GM12878 (cell line): Measurements from ENCODE around the gene SYNGR4. TPM values are rescaled to one million over a fixed set of nuclear protein-coding genes. Genes with fewer than 3 reads are reported as not detected.

Source experiments
- ATAC-seq: fragments of 200-7000 bp; cut with Tn5 transposase; 3 replicates; pipeline ENCODE4 v1.9.1; 2020; ENCODE audit warnings: mild to moderate bottlenecking, moderate library complexity
- BruUV-seq: library from RNA; stranded (reverse); fragments of 400-500 nt; replicated peaks from 2 replicates; lab custom pipeline; 2021; lab: Mats Ljungman, UMichigan
- CTCF ChIA-PET: fragments of 300-600 bp; sonication (Branson Sonifier 250); formaldehyde crosslinking; extraction: SDS; loops from one replicate; lab custom pipeline; 2021; ENCODE audit warnings: inconsistent platforms; lab: Yijun Ruan, JAX
- POLR2A ChIA-PET: fragments of 350-600 bp; formaldehyde crosslinking; extraction: SDS; loops from one replicate; lab custom pipeline; 2021; ENCODE audit warnings: inconsistent platforms; lab: Charles Lee
- RAD21 ChIA-PET: fragments of 300-600 bp; sonication (Branson Sonifier 250); formaldehyde crosslinking; loops from one replicate; lab custom pipeline; 2023; ENCODE audit warnings: antibody characterized with exemption; ENCODE audit not compliant: unreplicated experiment; lab: Charles Lee
- SMC1A ChIA-PET: fragments of 300-600 bp; sonication (Branson Sonifier 250); formaldehyde crosslinking; loops from one replicate; lab custom pipeline; 2023; ENCODE audit not compliant: unreplicated experiment, uncharacterized antibody; lab: Charles Lee
- DNase-seq: peaks from one replicate; pipeline ENCODE4 v3.0.0-alpha.2; 2011; ENCODE audit warnings: low read depth, low spot score
- FAIRE-seq: peaks from 3 replicates; lab custom pipeline; 2011; peaks lifted over from hg19 to GRCh38; lab: Jason Lieb, UNC
- H2AFZ ChIP-seq: 2 replicates; pipeline ENCODE4 v1.6.0; 2011; ENCODE audit warnings: low read depth, low read length, control low read depth; ENCODE audit not compliant: control insufficient read depth
- H3K27ac ChIP-seq: 2 replicates; pipeline ENCODE4 v1.5.1; 2011; ENCODE audit warnings: control low read depth; ENCODE audit not compliant: control insufficient read depth, insufficient read depth
- H3K27me3 ChIP-seq, 2 experiments: replicated peaks in 1 of 2; 2 replicates each; pipeline versions ENCODE4 v1.6.0 to v1.6.1; 2011; ENCODE audit warnings: low read length in 1 of 2; ENCODE audit not compliant: control insufficient read depth in 2 of 2, insufficient read depth in 2 of 2
- H3K36me3 ChIP-seq, 2 experiments: 2 replicates each; pipeline ENCODE4 v1.5.1; 2011; ENCODE audit warnings: low read length in 1 of 2; ENCODE audit not compliant: control insufficient read depth in 2 of 2, insufficient read depth in 2 of 2
- H3K4me1 ChIP-seq: 2 replicates; pipeline ENCODE4 v1.6.1; 2011; ENCODE audit warnings: mild to moderate bottlenecking, low read length, moderate library complexity, mixed read lengths; ENCODE audit not compliant: control insufficient read depth, insufficient read depth
- H3K4me2 ChIP-seq: 2 replicates; pipeline ENCODE4 v1.6.0; 2011; ENCODE audit warnings: control low read depth; ENCODE audit not compliant: control insufficient read depth, insufficient read depth
- H3K4me3 ChIP-seq: fragments of 200-600 bp; sonication (generic); 2 replicates; pipeline ENCODE4 v1.5.1; 2016
- H3K79me2 ChIP-seq: 2 replicates; pipeline ENCODE4 v1.6.0; 2011; ENCODE audit warnings: low read length; ENCODE audit not compliant: control insufficient read depth, insufficient read depth
- H3K9ac ChIP-seq: 2 replicates; pipeline ENCODE4 v1.8.0; 2011; ENCODE audit warnings: low read length, control low read depth, mixed read lengths; ENCODE audit not compliant: control insufficient read depth, insufficient read depth
- H3K9me3 ChIP-seq: replicated peaks from 3 replicates; pipeline ENCODE4 v1.5.1; 2011; ENCODE audit warnings: mild to moderate bottlenecking, low read length; ENCODE audit not compliant: control insufficient read depth, insufficient read depth
- H4K20me1 ChIP-seq: 2 replicates; pipeline ENCODE4 v1.6.0; 2011; ENCODE audit not compliant: control insufficient read depth, insufficient read depth
- CHD1 ChIP-seq: IDR thresholded peaks from 2 replicates; pipeline ENCODE4 v1.6.1; 2012; ENCODE audit warnings: low read depth, low read length, improper control_type of control experiment
- CHD2 ChIP-seq: IDR thresholded peaks from 2 replicates; pipeline ENCODE4 v1.6.1; 2011; ENCODE audit warnings: low read depth, low read length, improper control_type of control experiment, borderline replicate concordance
- ELK1 ChIP-seq: IDR thresholded peaks from 2 replicates; pipeline ENCODE4 v1.6.1; 2012; ENCODE audit warnings: low read depth, low read length, improper control_type of control experiment
- GABPA ChIP-seq: IDR thresholded peaks from 2 replicates; pipeline ENCODE4 v1.6.1; 2014; ENCODE audit warnings: antibody characterized with exemption, low read depth, mild to moderate bottlenecking, inconsistent platforms
- HDAC2 ChIP-seq: fragments of 200-600 bp; sonication (generic); IDR thresholded peaks from 2 replicates; pipeline ENCODE4 v1.6.1; 2017
- JUNB ChIP-seq: IDR thresholded peaks from 2 replicates; pipeline ENCODE4 v1.6.1; 2016; ENCODE audit warnings: antibody characterized with exemption, mild to moderate bottlenecking
- NFYB ChIP-seq: IDR thresholded peaks from 2 replicates; pipeline ENCODE4 v1.6.1; 2011; ENCODE audit warnings: low read depth, mild to moderate bottlenecking, low read length, improper control_type of control experiment, moderate library complexity; ENCODE audit not compliant: insufficient read depth
- NR2C2 ChIP-seq: IDR thresholded peaks from 2 replicates; pipeline ENCODE4 v1.6.1; 2011; ENCODE audit warnings: borderline replicate concordance, low read depth; ENCODE audit not compliant: control insufficient read depth, insufficient read length
- NR2F1 ChIP-seq: fragments of 450-650 bp; conservative IDR thresholded peaks from 2 replicates; pipeline ENCODE4 v1.6.1; 2017; ENCODE audit warnings: mild to moderate bottlenecking
- PKNOX1 ChIP-seq: fragments of 450-650 bp; IDR thresholded peaks from 2 replicates; pipeline ENCODE4 v1.6.1; 2016; ENCODE audit warnings: mild to moderate bottlenecking
- POLR2AphosphoS2 ChIP-seq: IDR thresholded peaks from 2 replicates; pipeline ENCODE4 v1.6.1; 2011; ENCODE audit warnings: low read depth, mild to moderate bottlenecking, low read length, improper control_type of control experiment, moderate library complexity
- RCOR1 ChIP-seq: conservative IDR thresholded peaks from 2 replicates; pipeline ENCODE4 v1.6.1; 2012; ENCODE audit warnings: low read depth, low read length, improper control_type of control experiment
- SMC3 ChIP-seq: IDR thresholded peaks from 2 replicates; pipeline ENCODE4 v1.6.1; 2011; ENCODE audit warnings: low read length, improper control_type of control experiment, borderline replicate concordance
- SPI1 ChIP-seq: IDR thresholded peaks from 2 replicates; pipeline ENCODE4 v1.6.1; 2011; ENCODE audit warnings: low read depth, mild to moderate bottlenecking, low read length, moderate library complexity, borderline replicate concordance; ENCODE audit not compliant: insufficient read depth
- SUZ12 ChIP-seq: fragments of 200-600 bp; sonication (generic); IDR thresholded peaks from one replicate; pipeline ENCODE4 v1.6.1; 2018; ENCODE audit warnings: antibody characterized with exemption, mild to moderate bottlenecking; ENCODE audit not compliant: unreplicated experiment
- ZSCAN29 ChIP-seq: fragments of 450-650 bp; IDR thresholded peaks from 2 replicates; pipeline ENCODE4 v1.6.1; 2017; ENCODE audit warnings: mild to moderate bottlenecking, moderate library complexity
- WGBS: methylation state at CpG from one replicate; pipeline ENCODE4 v1.1.6; 2016; ENCODE audit warnings: low lambda C conversion rate; ENCODE audit not compliant: insufficient replicate concordance, insufficient coverage; ENCODE audit errors: missing lambda C conversion rate; 5-methylcytosine and 5-hydroxymethylcytosine counted together
- in situ Hi-C: fragments of 300-500 bp; cut with MboI; formaldehyde crosslinking; loops from 9 replicates; pipeline ENCODE4 v1.14.3; 2018; ENCODE audit warnings: mixed read lengths
- intact Hi-C: fragments of 100-400 bp; cut with micrococcal nuclease; formaldehyde crosslinking; loops from one replicate; pipeline ENCODE4 v1.14.2; 2022; ENCODE audit not compliant: unreplicated experiment
- polyA plus RNA-seq, 11 experiments: library from polyadenylated mRNA; depleted of rRNA in 4 of 11; unstranded in 6 of 11; stranded (reverse) in 5 of 11; fragments of >200 nt; fragmentation: Nextera tagmentation in 4 of 11; fragmentation: Illumina TruSeq in 1 of 11; extraction: Ambion mirVana in 4 of 11; extraction: Trizol in 1 of 11; gene quantifications; 1 replicate in 1 of 11; 2 replicates in 10 of 11; pipeline versions ENCODE4 v1.2.1 to v1.2.3, GENCODE V29; 2011 to 2016; ENCODE audit warnings: inconsistent platforms in 2 of 11, missing spikeins in 2 of 11, low read depth in 1 of 11
- total RNA-seq, 4 experiments: library from RNA; depleted of rRNA in 3 of 4; stranded (reverse); fragments of >200 nt in 3 of 4; fragmentation: Illumina TruSeq in 1 of 4; extraction: Trizol in 1 of 4; gene quantifications; 2 replicates each; pipeline versions ENCODE4 v1.2.1 to v1.2.3, GENCODE V29; 2013 to 2021
- TF ChIP-seq, protein P1 (sequence below): IDR thresholded peaks from 2 replicates; pipeline ENCODE4 v1.6.1; 2012; ENCODE audit warnings: low read length, inconsistent platforms

The SYNGR4 gene
- total and polyA plus RNA-seq, 10 of the 15 experiments (the other 5 are each of a cell fraction or from before 2014, with no cell fraction given) = 0.08 to 0.72 (median 0.17) TPM; not detected in 6

- TF ChIP-seq SPI1 = no peak
- TF ChIP-seq ZSCAN29 = no peak
Observed at GRCh38 chr19:48342414-48342738, 21.8 kb upstream of the SYNGR4 start (continued).

DNA sequence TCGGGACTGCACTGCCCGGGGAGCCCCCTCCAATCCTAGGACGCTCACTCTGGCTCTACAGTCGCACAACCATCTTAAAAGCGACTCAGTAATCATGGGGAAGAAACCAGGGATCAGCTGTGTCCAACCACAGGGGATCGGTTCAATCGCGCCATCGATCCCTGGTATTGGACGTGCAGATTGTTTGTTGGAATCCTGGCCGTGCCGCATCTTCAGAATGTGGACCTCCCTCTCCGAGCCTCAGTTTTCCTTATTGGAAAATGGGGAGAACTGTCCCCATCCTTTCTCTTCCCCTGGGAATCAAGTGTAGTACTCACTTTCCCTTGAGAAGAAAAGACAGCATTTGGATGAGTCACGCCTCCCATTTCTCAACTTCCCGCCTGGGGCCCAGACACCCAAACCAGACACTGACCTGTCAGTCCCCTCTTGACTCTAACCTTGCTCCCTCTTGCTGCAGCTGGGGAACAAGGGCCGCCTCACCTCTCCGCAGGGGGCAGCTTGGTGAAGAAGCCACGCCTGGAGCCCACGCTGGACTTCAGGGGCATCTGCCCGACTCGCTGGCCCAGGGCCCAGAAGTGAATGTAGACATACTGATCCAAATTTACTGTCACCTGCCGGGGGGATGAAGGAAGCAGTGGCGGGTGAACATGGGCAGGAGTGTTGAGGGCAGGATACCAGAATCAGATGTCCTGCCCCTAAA lies 21.2 kb upstream of the SYNGR4 start:
- DNase-seq (no peak), ATAC-seq (no peak), FAIRE-seq (no peak)
- Histone ChIP-seq H3K4me2 (no peak overlapping the region), H3K9ac (no peak overlapping the region), H3K4me3 (no peak overlapping the region), H3K4me1 (no peaks in the 10 kb centered on the region), H3K36me3 (peaks cover 0 to 2% of the 10 kb centered on the region in 2 experiments; a peak in 3 of 4 replicates), H3K79me2 (no peaks in the 10 kb centered on the region), H3K9me3 (no peaks in the 10 kb centered on the region), H2AFZ (no peak overlapping the region), H4K20me1 (no peaks in the 10 kb centered on the region), H3K27ac (no peak overlapping the region), H3K27me3 (no peaks in the 10 kb centered on the region)
- WGBS = 89% methylated on average over 23 of the region's 23 CpGs
- SMC1A ChIA-PET = no interaction called here
- TF ChIP-seq RCOR1 (no peak), JUNB (no peak), HDAC2 (no peak), SMC3 (no peak), CHD1 (no peak), PKNOX1 (no peak), NR2F1 (no peak), ELK1 (no peak), GABPA (no peak), CHD2 (no peak), SUZ12 (no peak), POLR2AphosphoS2 (no peak), NR2C2 (no peak), NFYB (no peak)
- TF ChIP-seq, protein P1, sequence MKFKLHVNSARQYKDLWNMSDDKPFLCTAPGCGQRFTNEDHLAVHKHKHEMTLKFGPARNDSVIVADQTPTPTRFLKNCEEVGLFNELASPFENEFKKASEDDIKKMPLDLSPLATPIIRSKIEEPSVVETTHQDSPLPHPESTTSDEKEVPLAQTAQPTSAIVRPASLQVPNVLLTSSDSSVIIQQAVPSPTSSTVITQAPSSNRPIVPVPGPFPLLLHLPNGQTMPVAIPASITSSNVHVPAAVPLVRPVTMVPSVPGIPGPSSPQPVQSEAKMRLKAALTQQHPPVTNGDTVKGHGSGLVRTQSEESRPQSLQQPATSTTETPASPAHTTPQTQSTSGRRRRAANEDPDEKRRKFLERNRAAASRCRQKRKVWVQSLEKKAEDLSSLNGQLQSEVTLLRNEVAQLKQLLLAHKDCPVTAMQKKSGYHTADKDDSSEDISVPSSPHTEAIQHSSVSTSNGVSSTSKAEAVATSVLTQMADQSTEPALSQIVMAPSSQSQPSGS = no peak
- CTCF ChIA-PET = no interaction called here
- intact Hi-C loops (no loop called here), in situ Hi-C loops (no loop called here)
- BruUV-seq = no TSS peak
- POLR2A ChIA-PET = no interaction called here
- RAD21 ChIA-PET = no interaction called here
